Measurements from ENCODE around the gene MARCHF5. TPM values are rescaled to one million over a fixed set of nuclear protein-coding genes. Genes with fewer than 3 reads are reported as not detected.

MARCHF5 gene, protein sequence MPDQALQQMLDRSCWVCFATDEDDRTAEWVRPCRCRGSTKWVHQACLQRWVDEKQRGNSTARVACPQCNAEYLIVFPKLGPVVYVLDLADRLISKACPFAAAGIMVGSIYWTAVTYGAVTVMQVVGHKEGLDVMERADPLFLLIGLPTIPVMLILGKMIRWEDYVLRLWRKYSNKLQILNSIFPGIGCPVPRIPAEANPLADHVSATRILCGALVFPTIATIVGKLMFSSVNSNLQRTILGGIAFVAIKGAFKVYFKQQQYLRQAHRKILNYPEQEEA
- 10 to 100 TPM; 12.3 to 18.5 (median 16.7) TPM for total RNA-seq

DNA sequence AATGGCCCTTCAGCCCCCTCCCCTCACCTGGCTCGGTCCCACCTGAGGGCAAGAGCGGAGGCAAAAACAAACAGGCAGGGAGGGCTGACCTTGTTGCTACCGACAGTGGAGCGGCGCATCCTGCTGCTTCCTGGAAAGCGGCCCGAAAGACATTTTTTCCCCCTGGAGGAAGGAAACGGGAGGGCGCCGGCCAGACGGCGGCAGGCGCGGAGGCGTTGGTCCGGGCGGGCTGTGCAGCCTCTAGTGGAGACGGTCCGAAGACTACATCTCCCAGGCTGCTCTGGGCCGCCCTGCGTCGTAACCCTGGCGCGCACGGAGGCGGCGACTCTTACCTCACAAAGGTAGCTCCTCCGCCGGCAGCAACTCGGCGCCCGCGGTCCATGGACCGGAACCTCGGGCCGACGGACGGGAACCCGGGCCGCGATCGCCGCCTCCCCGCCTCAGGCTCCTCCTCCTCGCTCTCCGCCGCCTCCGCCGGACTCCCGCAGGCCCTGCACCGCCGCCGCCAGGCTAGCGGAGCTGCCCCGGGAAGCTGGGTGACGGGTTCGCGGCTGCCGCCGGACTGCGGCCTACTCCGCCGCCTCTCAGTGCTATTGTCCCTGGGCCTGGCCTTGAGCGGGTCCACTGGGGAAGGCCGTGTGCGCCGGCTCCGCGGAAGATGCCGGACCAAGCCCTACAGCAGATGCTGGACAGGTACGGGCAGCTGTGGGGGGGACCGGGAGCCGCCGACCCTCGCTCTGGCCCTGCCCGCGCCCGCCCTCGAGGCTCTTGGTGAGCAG, at the start of gene MARCHF5, which contains the start of gene CPEB3:
Gene MARCHF5 (plus strand): TSS at position 331 of the 779 bp plus-strand sequence. CDS start 328 bp downstream, at position 659.
Gene CPEB3 (minus strand): TSS at position 242 of the 779 bp plus-strand sequence. CDS start 50,728 bp downstream, outside the sequence.
- DNase-seq (ENCODE audit: extremely low spot score), result peak; percentile 98
- Histone ChIP-seq H3K9me3 (no peaks in the 10 kb centered on the region), H3K4me3 (peak within 1 kb of the TSS; percentile 83 to 97 (median 88)), H3K4me1 (peaks cover 11 to 45% (median 35%) of the 10 kb centered on the region in 4 donors), H3K27ac (replicated peaks in 1 of 4) (peak within 1 kb of the TSS; percentile 93 to 98 (median 94)), H3K27me3 (no peaks in the 10 kb centered on the region), H3K36me3 (peaks cover 0 to 16% (median 3%) of the 10 kb centered on the region in 4 donors)
- WGBS, result no CpG with 5 or more reads among the region's 79 CpGs
- TF ChIP-seq POLR2AphosphoS5 (IDR thresholded peaks at IDR 0.05), result peak; percentile 92 to 94
- TF ChIP-seq, protein P1, sequence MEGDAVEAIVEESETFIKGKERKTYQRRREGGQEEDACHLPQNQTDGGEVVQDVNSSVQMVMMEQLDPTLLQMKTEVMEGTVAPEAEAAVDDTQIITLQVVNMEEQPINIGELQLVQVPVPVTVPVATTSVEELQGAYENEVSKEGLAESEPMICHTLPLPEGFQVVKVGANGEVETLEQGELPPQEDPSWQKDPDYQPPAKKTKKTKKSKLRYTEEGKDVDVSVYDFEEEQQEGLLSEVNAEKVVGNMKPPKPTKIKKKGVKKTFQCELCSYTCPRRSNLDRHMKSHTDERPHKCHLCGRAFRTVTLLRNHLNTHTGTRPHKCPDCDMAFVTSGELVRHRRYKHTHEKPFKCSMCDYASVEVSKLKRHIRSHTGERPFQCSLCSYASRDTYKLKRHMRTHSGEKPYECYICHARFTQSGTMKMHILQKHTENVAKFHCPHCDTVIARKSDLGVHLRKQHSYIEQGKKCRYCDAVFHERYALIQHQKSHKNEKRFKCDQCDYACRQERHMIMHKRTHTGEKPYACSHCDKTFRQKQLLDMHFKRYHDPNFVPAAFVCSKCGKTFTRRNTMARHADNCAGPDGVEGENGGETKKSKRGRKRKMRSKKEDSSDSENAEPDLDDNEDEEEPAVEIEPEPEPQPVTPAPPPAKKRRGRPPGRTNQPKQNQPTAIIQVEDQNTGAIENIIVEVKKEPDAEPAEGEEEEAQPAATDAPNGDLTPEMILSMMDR (IDR thresholded peaks at IDR 0.05), result peak; percentile 51 to 78 (median 60)
- peak; percentile 56 for TF ChIP-seq POLR2A (IDR thresholded peaks at IDR 0.05; ENCODE audit: low read depth)
- peak; percentile 40 for TF ChIP-seq EP300 (IDR thresholded peaks at IDR 0.05)
- intact Hi-C loops (cut with DNase I), result loop anchor here (2.0 kb wide), 1 partner anchor 50 kb away; no protein-coding TSS in a partner anchor

DNA sequence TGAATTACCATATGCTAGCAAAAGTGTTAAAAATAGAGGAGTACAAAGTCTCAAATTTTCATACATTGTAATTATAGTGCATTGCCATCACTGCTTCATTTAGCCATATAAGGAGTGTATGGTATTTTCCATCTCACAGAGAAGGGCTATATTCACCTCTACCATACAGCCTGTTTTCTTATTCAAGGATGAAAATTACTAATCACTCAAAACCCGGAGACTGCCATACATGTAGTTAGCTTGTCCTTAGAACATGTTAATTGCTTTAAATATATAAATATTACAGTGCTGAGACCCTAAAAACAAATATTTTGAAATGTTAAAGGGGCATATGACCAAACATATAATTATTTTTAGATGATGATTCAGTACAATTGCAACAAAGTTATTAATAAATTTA, 49.5 kb upstream of the MARCHF5 start:
- intact Hi-C loops (cut with DNase I), result loop anchor here (2.0 kb wide), 2 partner anchors 49 to 155 kb away; partner anchors contain the start of genes CPEB3 and MARCHF5

DNA sequence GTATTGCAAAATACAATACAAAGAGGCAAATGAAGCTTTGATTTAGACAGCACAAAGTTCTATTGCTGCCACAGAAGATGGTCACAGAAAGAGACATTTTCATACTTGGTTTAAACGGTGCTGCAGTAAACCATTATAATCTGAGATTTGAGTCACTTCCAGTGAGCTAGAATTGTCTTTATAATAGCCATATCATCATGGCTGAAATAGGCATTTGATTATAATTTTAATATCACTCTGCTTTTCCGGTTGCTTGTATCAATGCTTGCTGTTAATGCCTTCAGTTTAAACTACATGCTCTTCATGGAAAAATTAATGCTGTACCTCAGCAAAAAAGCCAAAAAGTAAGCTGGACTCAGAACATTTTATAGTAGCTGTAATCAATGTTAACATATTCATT, 48.6 kb upstream of the MARCHF5 start:
- no peaks in the 10 kb centered on the region for H3K27me3 ChIP-seq
- peak overlapping the region; percentile 66 to 93 (median 91) for H3K27ac ChIP-seq (replicated peaks in 1 of 4)
- no peak for DNase-seq (ENCODE audit: extremely low spot score)
- H3K4me3 ChIP-seq, result no peak overlapping the region
- TF ChIP-seq EP300 (IDR thresholded peaks at IDR 0.05), result no peak
- TF ChIP-seq, protein P1 (IDR thresholded peaks at IDR 0.05), result no peak
- TF ChIP-seq POLR2A (IDR thresholded peaks at IDR 0.05; ENCODE audit: low read depth), result no peak
- TF ChIP-seq POLR2AphosphoS5 (IDR thresholded peaks at IDR 0.05), result no peak
- H3K4me1 ChIP-seq, result peaks cover 21 to 56% (median 46%) of the 10 kb centered on the region in 4 donors
- no peaks in the 10 kb centered on the region for H3K9me3 ChIP-seq
- intact Hi-C loops (cut with DNase I), result no loop called here
- WGBS, result 49% methylated on average over 2 of the region's 2 CpGs
- H3K36me3 ChIP-seq, result no peaks in the 10 kb centered on the region

More for the DNA sequence above, 49.5 kb upstream of the MARCHF5 start:
- Histone ChIP-seq H3K4me1 (peaks cover 25 to 65% (median 55%) of the 10 kb centered on the region in 4 donors), H3K27me3 (no peaks in the 10 kb centered on the region), H3K27ac (replicated peaks in 1 of 4) (peak overlapping the region; percentile 89 to 93 (median 93)), H3K9me3 (no peaks in the 10 kb centered on the region), H3K4me3 (peak overlapping the region; percentile 72 to 83 (median 76)), H3K36me3 (no peaks in the 10 kb centered on the region)
- no peak for TF ChIP-seq POLR2AphosphoS5 (IDR thresholded peaks at IDR 0.05)
- TF ChIP-seq, protein P1 (IDR thresholded peaks at IDR 0.05), result no peak
- TF ChIP-seq POLR2A (IDR thresholded peaks at IDR 0.05; ENCODE audit: low read depth), result no peak
- no peak for TF ChIP-seq EP300 (IDR thresholded peaks at IDR 0.05)
- WGBS, result 45% methylated on average over 1 of the region's 1 CpG
- DNase-seq (ENCODE audit: extremely low spot score), result no peak

DNA sequence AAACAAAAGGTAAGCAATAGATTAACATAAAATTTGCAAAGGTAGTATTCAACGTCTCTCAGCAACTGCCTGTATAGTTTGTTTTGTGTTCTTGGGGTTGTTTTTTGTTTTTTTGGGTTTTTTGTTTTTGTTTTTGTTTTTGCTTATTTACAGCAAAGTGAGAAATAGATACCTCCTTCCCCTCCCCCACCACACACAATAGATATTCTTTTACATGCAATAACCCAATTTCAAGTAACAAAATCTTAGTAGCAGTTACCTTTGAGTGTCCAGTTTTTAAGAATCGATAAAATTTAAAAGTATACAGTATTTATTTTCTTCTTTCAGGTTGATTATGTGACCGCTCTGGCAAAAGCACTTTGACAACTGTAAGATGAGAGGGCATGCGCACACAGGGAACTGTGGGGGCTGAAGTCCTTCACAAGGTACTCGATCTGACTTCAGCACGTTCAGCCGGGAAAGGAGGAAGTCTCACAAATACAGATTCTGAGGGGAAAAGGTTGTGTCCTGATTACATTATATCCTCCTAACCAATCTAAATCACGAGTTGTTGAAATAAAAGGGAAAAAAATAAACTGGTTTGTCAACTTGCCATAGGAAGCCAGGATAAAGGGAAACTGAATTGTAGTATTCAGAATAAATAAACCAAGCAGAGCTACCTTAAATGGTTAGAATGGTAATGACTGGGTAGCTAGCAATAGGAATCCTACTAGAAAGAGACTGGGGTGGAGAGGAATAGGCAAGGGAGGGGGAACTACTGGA, 47.9 kb upstream of the MARCHF5 start:
- 13% methylated on average over 8 of the region's 8 CpGs for WGBS
- TF ChIP-seq EP300 (IDR thresholded peaks at IDR 0.05) (no peak), POLR2AphosphoS5 (IDR thresholded peaks at IDR 0.05) (peak; percentile 35 to 65), POLR2A (IDR thresholded peaks at IDR 0.05; ENCODE audit: low read depth) (no peak)
- TF ChIP-seq, protein P1 (IDR thresholded peaks at IDR 0.05), result no peak
- Histone ChIP-seq H3K27ac (replicated peaks in 1 of 4) (peak overlapping the region; percentile 66 to 93 (median 82)), H3K4me3 (peak overlapping the region; percentile 33 to 47 (median 40)), H3K27me3 (no peaks in the 10 kb centered on the region), H3K4me1 (peaks cover 15 to 49% (median 39%) of the 10 kb centered on the region in 4 donors), H3K36me3 (no peaks in the 10 kb centered on the region), H3K9me3 (no peaks in the 10 kb centered on the region)
- DNase-seq (ENCODE audit: extremely low spot score), result no peak
- intact Hi-C loops (cut with DNase I), result no loop called here
